Cerebellar cortex (tissue), 1 donor: Measurements from ENCODE around the gene MST1R.
A peak's percentile ranks its signal among the peaks of the same experiment; 100 is the strongest.
"Not testable (repeated sequence)": the region's sequence is repeated elsewhere in the genome, so short reads cannot be mapped to it uniquely, and the experiment has no call there.

Experiments used
- DNase-seq: peaks from one replicate; pipeline ENCODE4 v3.0.0-alpha.2; 2015; ENCODE audit warnings: low spot score

MST1R gene

DNA sequence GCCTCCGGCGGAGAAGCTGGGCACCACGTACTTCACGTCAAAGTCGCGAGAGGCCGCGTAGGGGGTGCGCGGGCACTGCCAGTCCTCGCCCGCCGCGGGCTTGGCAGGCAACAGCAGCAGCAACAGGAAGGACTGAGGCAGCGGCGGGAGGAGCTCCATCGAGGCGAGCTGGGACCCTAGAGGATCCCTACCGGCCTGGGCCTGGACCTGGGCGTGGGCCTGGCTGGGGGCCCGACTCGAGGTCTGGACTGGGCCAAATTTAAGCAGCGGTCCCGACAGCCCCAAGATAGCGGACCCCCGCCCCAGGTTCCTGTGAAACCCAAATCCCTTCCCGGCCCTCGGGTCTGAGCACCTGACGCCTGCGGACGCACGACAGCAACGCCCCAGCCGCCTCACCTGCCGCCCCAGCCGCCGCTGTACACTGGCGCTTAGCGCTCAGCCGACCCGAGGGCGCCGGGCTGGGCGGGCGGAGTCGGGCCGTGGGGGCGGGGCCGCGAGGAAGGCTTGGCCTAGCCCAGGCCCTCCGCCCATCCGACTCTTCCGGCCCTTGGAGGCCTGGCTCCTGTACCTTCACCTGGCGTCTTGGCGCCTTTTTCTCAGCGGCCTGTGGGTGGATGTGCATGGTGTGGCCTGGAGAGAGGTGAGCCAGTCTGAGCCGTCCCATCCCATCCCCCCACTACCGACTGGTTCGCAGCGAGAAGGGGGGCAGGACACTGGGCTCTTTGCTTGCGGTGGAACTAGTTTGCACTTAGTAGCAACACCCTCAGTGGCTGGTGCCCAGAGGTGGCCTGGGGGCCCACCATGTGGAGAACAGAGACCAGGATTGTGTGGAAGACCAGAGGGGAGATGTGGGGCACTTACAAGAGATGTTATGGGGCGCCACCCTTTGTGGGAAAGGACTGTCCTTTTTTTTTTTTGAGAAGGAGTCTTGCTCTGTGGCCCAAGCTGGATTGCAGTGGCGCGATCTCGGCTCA, at the start of gene MST1R:
Gene MST1R, minus strand, starts transcription at position 423 of the 974 bp plus-strand sequence. Its CDS starts 264 bp downstream, at position 159.
- DNase-seq = no peak

DNA sequence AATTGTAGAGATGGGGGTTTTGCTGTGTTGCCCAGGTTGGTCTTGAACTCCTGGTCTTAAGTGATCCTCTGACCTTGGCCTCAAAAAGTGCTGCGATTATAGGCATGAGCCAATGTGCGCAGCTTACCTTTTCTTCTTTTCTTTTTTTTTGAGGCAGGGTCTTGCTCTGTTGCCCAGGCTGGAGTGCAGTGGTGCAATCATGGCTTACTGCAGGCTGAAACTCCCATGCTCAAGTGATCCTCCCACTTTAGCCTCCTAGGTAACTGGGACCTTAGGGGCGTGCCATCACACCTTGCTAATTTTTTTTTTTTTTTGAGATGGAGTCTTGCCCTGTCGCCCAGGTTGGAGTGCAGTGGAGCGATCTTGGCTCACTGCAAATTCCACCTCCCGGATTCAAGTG, 49.3 kb upstream of the MST1R start:
- no peak for DNase-seq

DNA sequence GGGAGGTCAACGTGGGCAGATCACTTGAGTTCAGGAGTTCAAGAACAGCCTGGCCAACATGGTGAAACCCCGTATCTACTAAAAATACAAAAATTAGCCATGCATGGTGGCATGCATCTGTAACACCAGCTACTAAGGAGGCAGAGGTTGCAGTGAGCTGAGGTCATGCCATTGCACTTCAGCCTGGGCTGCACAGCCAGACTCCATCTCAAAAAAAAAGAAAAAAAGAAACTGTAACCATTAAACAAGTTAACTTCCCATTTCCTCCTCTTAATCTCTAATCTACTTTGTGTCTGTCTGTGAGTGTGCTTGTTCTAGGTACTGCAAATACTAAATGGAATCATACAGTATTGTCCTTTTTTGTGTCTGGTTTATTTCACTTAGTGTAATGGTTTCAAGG, 39.0 kb upstream of the MST1R start:
- no peak for DNase-seq

- no peak for DNase-seq
Measured at GRCh38 chr3:49940667-49941249, 37.1 kb upstream of the MST1R start.

DNA sequence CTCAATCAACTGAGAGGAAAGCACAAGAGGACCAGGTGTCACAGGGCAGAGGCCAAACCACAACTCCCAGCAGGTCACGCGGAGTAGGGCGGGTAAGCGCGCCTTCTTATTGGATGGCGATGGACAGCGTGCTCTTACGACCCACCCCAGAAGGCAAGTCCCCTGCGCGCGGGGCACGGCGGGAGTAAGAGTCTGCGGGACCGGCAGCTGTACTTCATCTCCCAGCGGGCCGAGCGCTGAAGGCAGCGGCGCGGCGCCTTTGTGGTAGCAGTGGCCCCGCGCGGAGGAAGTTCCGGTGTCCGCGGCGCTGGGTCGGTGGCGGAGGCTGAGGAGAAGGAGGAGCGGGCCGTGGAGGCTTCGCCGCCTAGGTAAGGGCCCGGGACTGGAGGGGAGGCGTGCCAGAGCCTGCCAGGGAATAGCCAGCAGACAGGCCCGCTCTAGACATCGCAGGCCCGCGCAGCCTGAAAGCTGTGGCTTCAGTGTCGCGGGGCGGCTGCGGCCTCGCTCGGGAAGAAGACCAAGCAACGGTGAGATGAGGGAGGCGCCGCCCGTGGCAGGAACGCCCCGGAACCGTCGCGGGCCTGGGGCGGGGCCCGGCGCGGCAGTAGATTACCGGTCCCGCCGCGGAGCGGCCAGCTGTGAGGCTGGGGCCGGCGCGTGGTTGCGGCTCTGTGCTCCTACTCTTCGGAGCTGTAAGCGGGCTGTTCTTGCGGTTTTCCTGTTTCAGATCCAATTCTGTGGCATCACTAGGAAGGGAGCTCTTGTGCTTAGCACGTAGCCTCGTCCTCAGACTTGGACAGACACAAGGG, 36.4 kb upstream of the MST1R start, which contains the start of gene RBM6:
Gene RBM6, plus strand, starts transcription at position 293 of the 809 bp plus-strand sequence. CDS start 22,492 bp downstream, outside the sequence.
- DNase-seq = peak; percentile 99

DNA sequence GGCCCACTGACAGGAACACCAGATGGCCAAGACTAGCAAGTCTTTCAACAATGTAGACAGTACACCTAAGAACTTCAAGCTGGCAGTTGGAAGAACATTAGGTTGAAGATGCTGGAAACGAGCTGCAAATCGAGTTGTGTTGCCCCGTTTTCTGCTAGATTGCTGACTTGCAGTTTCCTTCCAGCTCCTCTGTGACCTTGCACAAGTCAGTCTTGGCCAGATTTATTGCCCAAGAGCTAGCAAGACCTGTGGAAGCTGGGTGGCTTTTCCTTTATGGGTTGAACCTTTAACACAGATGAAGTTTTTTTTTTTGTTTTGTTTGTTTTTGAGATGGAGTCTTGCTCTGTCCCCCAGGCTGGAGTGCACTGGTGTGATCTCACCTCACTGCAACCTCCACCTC, 33.4 kb upstream of the MST1R start:
- DNase-seq = no peak

DNA sequence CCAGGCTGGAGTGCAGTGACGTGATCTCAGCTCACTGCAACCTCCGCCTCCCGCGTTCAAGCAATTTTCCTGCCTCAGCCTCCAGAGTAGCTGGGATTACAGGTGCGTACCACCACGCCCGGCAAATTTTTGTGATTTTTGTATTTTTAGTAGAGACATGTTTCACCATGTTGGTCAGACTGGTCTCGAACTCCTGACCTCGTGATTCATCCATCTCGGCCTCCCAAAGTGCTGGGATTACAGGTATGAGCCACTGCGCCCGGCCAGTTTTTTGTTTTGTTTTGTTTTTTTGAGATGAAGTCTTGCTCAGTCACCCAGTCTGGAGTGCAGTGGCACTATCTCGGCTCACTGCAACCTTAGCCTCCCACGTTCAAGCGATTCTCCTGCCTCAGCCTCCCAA, 28.6 kb upstream of the MST1R start:
- not testable (repeated sequence) for DNase-seq

DNA sequence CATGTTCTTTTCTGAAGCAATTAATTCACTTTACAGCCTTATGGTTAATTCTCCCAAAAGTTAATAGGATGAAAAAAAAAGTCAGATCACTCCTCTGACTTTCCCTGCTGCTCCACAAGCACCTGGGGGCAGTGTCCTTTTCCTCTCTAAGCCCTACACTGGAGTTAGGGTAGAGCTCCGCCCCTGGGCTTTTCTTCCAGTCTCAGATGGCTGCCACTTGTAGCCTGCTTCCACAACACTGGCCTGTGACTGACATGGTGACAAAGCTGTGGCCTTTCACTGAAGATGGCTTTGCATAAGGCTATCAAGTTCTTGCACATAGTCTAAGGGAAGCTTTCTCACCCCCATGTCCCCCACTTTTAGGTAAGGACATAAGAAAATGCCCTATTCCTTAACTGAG, 27.2 kb upstream of the MST1R start:
- DNase-seq = peak; percentile 74

GRCh38 chr3:49930168-49930690, 26.6 kb upstream of the MST1R start:
- no peak for DNase-seq

- peak; percentile 93 for DNase-seq
Measured at GRCh38 chr3:49929291-49930167, 25.9 kb upstream of the MST1R start, which contains the start of gene MON1A. Gene MON1A (minus strand): TSS chr3:49929811. CDS start chr3:49913346, 16,465 bp downstream.

DNA sequence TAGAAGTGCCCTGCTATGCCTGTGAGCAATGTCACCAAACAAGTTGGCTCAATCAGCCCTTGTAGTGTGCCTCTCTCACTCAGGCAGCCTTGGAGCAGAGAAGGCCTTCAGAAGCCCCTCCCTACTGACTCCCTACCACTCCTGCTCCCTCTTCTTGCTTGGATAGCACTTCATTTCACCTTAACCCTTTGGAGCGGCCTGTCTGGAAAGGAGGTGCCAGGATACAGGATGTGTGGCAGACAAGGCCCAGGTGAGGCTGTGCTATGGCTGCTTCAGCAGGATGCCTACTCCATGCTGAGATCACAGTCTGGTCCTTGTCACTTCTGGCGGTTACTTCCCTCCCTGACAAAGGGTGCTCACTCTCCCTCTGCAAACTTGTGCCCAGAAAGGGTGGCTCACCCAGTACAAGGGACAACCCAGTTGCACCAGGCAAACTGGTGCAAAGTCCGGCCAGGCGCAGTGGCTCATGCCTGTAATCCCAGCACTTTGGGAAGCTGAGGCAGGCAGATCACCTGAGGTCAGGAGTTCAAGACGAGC, 24.9 kb upstream of the MST1R start:
- DNase-seq = no peak

- no peak for DNase-seq
Measured at GRCh38 chr3:49927798-49928197, 24.1 kb upstream of the MST1R start.

DNA sequence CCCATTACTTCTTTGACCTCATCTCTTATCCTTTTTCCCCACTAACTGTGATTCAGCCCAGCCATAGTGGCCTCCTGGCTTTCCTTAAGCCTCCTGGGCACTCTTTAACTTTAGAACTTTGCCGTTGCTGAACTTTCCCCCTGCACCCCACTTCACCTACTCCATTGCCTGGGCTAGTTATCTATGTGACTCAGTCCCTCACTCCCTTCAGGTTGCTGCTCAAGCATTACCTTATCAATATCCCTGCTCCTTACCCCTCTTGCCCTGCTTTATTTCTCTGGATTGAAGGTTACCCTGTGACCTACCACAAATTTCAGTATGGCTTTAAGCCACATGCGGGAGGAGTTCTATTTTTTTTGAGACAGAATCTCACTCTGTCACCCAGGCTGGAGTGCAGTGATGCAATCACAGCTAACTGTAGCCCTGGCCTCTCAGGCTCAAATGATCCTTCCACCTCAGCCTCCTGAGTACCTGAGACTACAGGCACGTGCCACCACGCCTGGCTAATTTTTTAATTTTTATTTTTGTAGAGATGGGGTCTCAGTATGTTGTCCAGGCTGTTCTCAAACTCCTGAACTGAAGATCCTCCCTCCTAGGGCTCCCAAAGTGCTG, 22.6 kb upstream of the MST1R start:
- no peak for DNase-seq

- DNase-seq = no peak
Measured at GRCh38 chr3:49925485-49925884, 21.8 kb upstream of the MST1R start.

DNA sequence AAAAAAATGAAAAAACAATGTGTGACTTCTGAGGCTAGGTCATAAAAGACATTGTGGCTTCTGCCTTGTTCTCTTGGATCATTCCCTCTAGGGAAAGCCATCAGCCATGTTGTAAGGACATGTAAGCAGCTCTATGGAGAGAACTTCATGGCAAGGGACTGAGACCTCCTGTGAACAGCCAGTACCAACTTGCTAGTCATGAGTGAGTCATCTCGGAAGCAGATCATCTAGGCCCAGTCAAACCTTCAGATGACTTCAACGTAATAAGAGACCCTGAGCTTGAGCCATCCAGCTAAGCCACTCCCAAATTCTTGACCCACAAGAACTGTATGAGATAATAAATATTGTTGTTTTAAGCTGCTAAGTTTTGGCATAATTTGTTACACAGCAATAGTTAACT, 21.0 kb upstream of the MST1R start:
- no peak for DNase-seq

GRCh38 chr3:49917806-49918590, 14.3 kb upstream of the MST1R start:
- DNase-seq = not testable (repeated sequence)

- DNase-seq = no peak
Measured at GRCh38 chr3:49916686-49917085, 13.0 kb upstream of the MST1R start.

- no peak for DNase-seq
Measured at GRCh38 chr3:49914906-49915305, 11.2 kb upstream of the MST1R start.

- DNase-seq = no peak
Measured at GRCh38 chr3:49912881-49913281, 9.2 kb upstream of the MST1R start.
